Coronary artery (tissue), 2 donors: ENCODE results near the gene LYVE1.

Source experiments
- DNase-seq: peaks from one replicate; pipeline ENCODE4 v3.0.0-alpha.2; 2017; ENCODE audit warnings: low spot score
- H3K27ac ChIP-seq, 2 donors: fragments of 200-600 bp; sonication (generic); one replicate each; pipeline ENCODE4 v1.5.1; 2016 to 2019
- H3K4me3 ChIP-seq: fragments of 200-600 bp; sonication (generic); 2 replicates; pipeline ENCODE4 v1.5.1; 2016; ENCODE audit warnings: mild to moderate bottlenecking, moderate library complexity
- TF ChIP-seq, protein P1 (sequence below): fragments of 200-600 bp; sonication (generic); IDR thresholded peaks from one replicate; pipeline ENCODE4 v1.5.1; 2019; ENCODE audit warnings: antibody characterized with exemption

The LYVE1 gene

DNA sequence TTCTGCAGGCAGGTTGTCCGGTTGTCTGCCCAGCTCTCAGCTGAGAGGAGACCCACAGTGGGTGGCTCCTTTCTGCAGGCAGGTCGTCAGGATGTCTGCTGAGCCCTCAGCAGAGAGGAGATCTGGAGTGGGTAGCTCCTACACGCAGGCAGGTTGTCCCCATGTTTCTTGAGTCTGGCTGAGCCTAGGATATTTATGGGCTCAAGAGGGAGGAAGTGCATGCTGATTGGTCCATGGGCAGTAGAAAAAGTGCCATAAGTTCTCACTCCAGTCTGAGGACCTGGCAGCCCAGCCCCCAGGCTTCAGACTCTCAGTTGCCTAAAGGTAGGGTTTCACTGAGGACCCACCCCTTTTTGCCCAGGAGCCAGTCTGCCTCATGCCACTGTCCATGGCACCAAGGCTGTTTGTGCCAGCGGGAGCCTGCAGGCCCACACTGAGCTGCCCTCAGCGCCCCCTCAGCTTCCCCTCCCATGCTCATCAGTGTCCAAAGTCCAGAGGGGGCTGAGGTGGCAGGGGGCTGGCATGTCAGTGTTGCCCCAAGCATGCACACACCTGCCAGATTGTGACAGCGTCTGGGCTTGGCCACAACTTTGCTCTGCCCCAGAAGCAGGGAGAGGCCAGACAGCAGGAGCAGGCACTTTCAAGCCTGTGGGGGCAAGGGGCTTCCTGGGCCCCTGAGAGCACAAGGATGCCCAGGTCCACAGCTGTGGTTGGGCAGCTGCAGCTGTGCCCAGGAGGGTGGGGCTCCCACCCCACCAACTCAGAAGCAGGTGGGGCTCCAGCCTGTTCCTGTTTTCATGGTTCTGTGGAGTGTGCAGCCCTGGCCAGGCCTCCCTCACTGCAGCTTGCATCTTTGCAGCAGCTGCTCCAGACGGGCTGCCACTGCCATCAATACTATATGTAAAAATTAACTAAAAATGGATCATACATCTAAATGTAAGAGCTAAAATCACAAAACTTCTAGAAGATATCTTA, 23.7 kb downstream of the LYVE1 start:
- TF ChIP-seq, protein P1, sequence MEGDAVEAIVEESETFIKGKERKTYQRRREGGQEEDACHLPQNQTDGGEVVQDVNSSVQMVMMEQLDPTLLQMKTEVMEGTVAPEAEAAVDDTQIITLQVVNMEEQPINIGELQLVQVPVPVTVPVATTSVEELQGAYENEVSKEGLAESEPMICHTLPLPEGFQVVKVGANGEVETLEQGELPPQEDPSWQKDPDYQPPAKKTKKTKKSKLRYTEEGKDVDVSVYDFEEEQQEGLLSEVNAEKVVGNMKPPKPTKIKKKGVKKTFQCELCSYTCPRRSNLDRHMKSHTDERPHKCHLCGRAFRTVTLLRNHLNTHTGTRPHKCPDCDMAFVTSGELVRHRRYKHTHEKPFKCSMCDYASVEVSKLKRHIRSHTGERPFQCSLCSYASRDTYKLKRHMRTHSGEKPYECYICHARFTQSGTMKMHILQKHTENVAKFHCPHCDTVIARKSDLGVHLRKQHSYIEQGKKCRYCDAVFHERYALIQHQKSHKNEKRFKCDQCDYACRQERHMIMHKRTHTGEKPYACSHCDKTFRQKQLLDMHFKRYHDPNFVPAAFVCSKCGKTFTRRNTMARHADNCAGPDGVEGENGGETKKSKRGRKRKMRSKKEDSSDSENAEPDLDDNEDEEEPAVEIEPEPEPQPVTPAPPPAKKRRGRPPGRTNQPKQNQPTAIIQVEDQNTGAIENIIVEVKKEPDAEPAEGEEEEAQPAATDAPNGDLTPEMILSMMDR, result no peak
- Histone ChIP-seq H3K27ac (no peak overlapping the region), H3K4me3 (no peak overlapping the region)
- DNase-seq, result no peak

DNA sequence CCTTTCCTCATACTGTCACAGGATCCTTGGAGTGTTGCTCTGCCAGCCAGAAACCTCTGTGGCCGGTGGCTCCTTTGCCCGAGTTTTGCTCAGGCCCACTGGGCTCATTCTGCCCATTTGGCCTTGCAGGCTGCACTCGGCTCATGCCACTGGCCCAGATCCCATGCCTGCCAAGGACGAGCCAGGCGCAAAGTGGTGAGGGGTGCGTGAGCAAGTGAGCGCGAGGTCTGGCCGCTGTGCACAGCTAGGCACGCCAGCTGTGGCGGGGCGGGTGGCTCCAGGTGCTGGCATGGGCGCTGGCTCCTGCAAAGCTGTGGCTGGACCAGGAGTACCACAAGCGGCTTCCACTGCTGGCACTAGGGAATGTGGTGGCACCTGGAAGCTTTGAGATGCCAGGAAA, 24.7 kb downstream of the LYVE1 start:
- Histone ChIP-seq H3K4me3 (no peak overlapping the region), H3K27ac (no peak overlapping the region)
- no peak for DNase-seq
- TF ChIP-seq, protein P1, result no peak

- no peak for DNase-seq
- TF ChIP-seq, protein P1, result no peak
- Histone ChIP-seq H3K27ac (no peak overlapping the region), H3K4me3 (no peak overlapping the region)
These were observed 25.7 kb downstream of the LYVE1 start for GRCh38 chr11:10542776-10543175.

GRCh38 chr11:10541561-10541930, 26.9 kb downstream of the LYVE1 start:
- peak overlapping the region; percentile 96 for H3K4me3 ChIP-seq
- TF ChIP-seq, protein P1, result no peak
- no peak for DNase-seq
- H3K27ac ChIP-seq, result peak overlapping the region; percentile 91 to 95

GRCh38 chr11:10540915-10541560, 27.4 kb downstream of the LYVE1 start, which contains the start of gene RNF141:
TSS of gene RNF141 (minus strand) at chr11:10541187. CDS start at chr11:10534158, 7,029 bp downstream.
- Histone ChIP-seq H3K27ac (peak within 1 kb of the TSS; percentile 91 to 95), H3K4me3 (peak within 1 kb of the TSS; percentile 96)
- peak; percentile 95 for DNase-seq
- TF ChIP-seq, protein P1, result peak; percentile 62

DNA sequence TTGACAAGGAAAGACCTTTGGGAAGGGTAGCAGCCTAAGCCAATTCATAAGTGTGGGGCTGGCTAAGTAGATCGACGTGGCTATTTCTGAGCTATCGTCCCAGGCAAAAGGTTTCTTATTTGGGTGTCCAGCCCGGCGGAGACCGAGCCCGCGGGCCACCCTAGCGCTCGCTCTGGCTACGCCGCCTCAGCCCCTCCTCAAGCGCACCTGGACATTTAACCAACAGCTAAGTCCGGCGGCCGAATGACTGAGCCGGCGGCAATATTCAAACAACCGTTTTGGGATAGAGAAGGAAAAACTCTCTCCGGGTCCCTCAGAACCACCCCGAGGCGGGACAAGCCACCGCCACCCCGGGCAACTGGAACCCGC, 27.9 kb downstream of the LYVE1 start:
- Histone ChIP-seq H3K4me3 (peak overlapping the region; percentile 96), H3K27ac (peak overlapping the region; percentile 91 to 95)
- DNase-seq, result no peak
- TF ChIP-seq, protein P1, result no peak
